ENCODE measurements around the gene RASGRF2. TPM values are rescaled to one million over a fixed set of nuclear protein-coding genes. Genes with fewer than 3 reads are reported as not detected.

Gene RASGRF2
- total and polyA plus RNA-seq, 2 of the 13 experiments (the other 11 are each of a cell fraction or from before 2014, with no cell fraction given): 23.6 to 29.0 TPM

- no peak for TF ChIP-seq AKNA (CRISPR knock-in tag; IDR thresholded peaks at IDR 0.05; ENCODE audit: borderline replicate concordance)
- TF ChIP-seq ZNF281 (CRISPR knock-in tag; IDR thresholded peaks at IDR 0.05; ENCODE audit: borderline replicate concordance): no peak
- no peak for TF ChIP-seq ERF (CRISPR knock-in tag; IDR thresholded peaks at IDR 0.05)
- no peak for TF ChIP-seq SIX1 (CRISPR knock-in tag; IDR thresholded peaks at IDR 0.05; ENCODE audit: borderline replicate concordance)
These were observed 35.7 kb downstream of the RASGRF2 start (continued) for GRCh38 chr5:80995908-80996307.

- Histone ChIP-seq H2AFZ (ENCODE audit: low read length) (no peak overlapping the region), H3K27me3 (ENCODE audit: control insufficient read depth in 1 of 2, insufficient read depth in 2 of 2, low read length in 2 of 2) (no peaks in the 10 kb centered on the region)
- in situ Hi-C loops (cut with HindIII; ENCODE audit: extremely low pct_ligation_motif_present, low pct_unique_long_range_greater_than_20kb): no loop called here
These were observed 38.4 kb downstream of the RASGRF2 start for GRCh38 chr5:80998590-80998979.

More at GRCh38 chr5:80998590-80998979, 38.4 kb downstream of the RASGRF2 start:
- ATAC-seq: no peak
- DNase-seq (ENCODE audit: low spot score): no peak
- WGBS (ENCODE audit: low lambda C conversion rate): 98% methylated on average over 5 of the region's 5 CpGs
- Histone ChIP-seq H4K20me1 (ENCODE audit: insufficient read depth, low read length) (no peaks in the 10 kb centered on the region), H3K79me2 (ENCODE audit: insufficient read depth, low read length) (peaks cover 60% of the 10 kb centered on the region), H3K4me1 (ENCODE audit: insufficient read depth, low read length) (peaks cover 8% of the 10 kb centered on the region), H3K9ac (ENCODE audit: insufficient read depth, low read depth, low read length) (no peak overlapping the region), H3K9me3 (ENCODE audit: low read length) (no peaks in the 10 kb centered on the region), H3K27ac (ENCODE audit: extremely low read length, insufficient read depth, low read length) (no peak overlapping the region), H3K36me3 (replicated peaks in 1 of 2; ENCODE audit: control insufficient read depth in 1 of 2, insufficient read depth in 2 of 2, low read length in 2 of 2) (peaks cover 2 to 4% of the 10 kb centered on the region in 2 experiments; a peak in 2 of 5 replicates), H3K4me3 (replicated peaks in 1 of 3; ENCODE audit: insufficient read depth in 1 of 3, low read depth in 2 of 3, low read length in 3 of 3) (no peak overlapping the region), H3K4me2 (ENCODE audit: low read depth, low read length) (no peak overlapping the region)
- BruUV-seq (replicated peaks): no TSS peak
- no peak for FAIRE-seq
- no peak for TF ChIP-seq FOSL2 (CRISPR knock-in tag; IDR thresholded peaks at IDR 0.05)
- no peak for TF ChIP-seq ZNF383 (CRISPR knock-in tag; IDR thresholded peaks at IDR 0.05; ENCODE audit: borderline replicate concordance)
- TF ChIP-seq ZNF761 (CRISPR knock-in tag; conservative IDR thresholded peaks at IDR 0.05): no peak
- TF ChIP-seq MBNL3 (CRISPR knock-in tag; conservative IDR thresholded peaks at IDR 0.05): no peak
- no peak for TF ChIP-seq ETS1 (CRISPR knock-in tag; IDR thresholded peaks at IDR 0.05)
- no peak for TF ChIP-seq MXD1 (CRISPR knock-in tag; IDR thresholded peaks at IDR 0.05)
- POLR2A ChIA-PET: no interaction called here
- CTCF ChIA-PET (ENCODE audit: low intra/inter-chr PET ratio, low total read pairs): no interaction called here
- intact Hi-C loops (cut with micrococcal nuclease; ENCODE audit: unreplicated experiment): no loop called here

Data from HepG2 (cell line).